ENCODE results near the gene RNF207. TPM values are rescaled to one million over a fixed set of nuclear protein-coding genes. Genes with fewer than 3 reads are reported as not detected.

The RNF207 gene
- total and polyA plus RNA-seq, 2 of the 8 experiments (the other 6 are each of a cell fraction or from before 2014, with no cell fraction given) = 3.9 to 5.4 TPM

- no peak for TF ChIP-seq JUND (IDR thresholded peaks at IDR 0.05; ENCODE audit: low read length)
Measured at GRCh38 chr1:6252374-6252710, 46.4 kb downstream of the RNF207 start (continued).
